WTC11 (cell line): ENCODE measurements around the gene BLCAP.

Source experiments
- ZBTB21 ChIP-seq: sonication (generic); formaldehyde crosslinking; IDR thresholded peaks from 2 replicates; pipeline ENCODE4 v1.8.1; 2023; ENCODE audit warnings: mild to moderate bottlenecking, missing genetic modification reagents, borderline replicate concordance
- TF ChIP-seq, protein P1 (sequence below): fragments of 200-600 bp; IDR thresholded peaks from 2 replicates; pipeline ENCODE4 v1.8.0; 2022; ENCODE audit warnings: antibody characterized with exemption

DNA sequence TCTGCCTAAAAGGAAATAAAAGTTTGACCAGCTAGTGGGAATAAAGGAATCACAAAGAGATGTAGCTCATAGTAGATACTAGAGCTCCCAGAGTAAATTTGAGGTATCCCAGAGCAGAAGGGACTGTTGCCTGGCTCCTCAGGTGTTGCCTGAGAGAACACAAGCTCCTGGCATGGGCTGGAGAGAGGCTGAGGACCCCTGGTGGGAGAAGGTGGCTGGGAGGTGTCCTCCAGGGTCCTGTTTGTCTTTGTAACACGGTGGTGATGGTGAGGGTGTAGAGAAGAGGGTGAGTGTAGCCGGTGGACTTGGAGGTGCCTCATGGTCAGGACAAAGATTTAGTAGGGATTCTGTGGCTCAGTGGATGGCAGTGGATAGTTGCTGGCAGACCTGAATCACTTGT, 34.7 kb downstream of the BLCAP start:
- TF ChIP-seq, protein P1, sequence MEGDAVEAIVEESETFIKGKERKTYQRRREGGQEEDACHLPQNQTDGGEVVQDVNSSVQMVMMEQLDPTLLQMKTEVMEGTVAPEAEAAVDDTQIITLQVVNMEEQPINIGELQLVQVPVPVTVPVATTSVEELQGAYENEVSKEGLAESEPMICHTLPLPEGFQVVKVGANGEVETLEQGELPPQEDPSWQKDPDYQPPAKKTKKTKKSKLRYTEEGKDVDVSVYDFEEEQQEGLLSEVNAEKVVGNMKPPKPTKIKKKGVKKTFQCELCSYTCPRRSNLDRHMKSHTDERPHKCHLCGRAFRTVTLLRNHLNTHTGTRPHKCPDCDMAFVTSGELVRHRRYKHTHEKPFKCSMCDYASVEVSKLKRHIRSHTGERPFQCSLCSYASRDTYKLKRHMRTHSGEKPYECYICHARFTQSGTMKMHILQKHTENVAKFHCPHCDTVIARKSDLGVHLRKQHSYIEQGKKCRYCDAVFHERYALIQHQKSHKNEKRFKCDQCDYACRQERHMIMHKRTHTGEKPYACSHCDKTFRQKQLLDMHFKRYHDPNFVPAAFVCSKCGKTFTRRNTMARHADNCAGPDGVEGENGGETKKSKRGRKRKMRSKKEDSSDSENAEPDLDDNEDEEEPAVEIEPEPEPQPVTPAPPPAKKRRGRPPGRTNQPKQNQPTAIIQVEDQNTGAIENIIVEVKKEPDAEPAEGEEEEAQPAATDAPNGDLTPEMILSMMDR: no peak
- TF ChIP-seq ZBTB21 (CRISPR knock-in tag): no peak
